Measurements from ENCODE around the gene SCARF2.

Gene SCARF2

DNA sequence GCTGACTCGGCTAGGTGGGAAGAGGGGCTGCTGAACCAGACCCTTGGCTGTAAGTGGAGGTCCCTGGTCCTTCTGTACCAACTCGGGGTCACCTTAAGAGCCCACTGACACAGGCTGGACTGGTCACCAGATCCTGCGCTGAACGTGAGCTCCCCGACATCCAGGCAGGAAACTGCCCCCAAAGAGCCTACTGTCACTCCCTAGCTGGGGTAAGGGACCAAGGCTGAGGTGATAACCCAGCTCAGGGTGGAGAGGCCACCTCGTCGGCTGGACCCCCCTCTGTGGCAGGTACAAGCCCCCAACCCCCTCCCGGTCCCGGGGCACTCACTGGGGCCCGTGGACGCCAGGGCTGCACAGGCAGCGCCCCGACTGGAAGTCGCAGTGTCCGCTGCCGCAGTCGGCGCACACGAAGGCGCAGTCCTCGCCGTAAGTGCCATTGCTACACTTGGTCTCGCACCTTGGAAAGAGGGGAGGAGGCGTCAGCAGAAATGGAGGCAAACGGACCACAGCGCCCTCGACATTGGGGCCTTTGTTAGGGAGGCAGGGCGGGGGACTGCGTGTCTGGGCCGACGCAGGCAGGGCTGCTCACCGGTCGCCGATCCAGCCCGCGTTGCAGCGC is 7.4 kb downstream of the SCARF2 start:
- Histone ChIP-seq H3K27ac (ENCODE audit: extremely low read depth, low read depth, low read length) (no peak overlapping the region), H3K36me3 (ENCODE audit: control insufficient read depth in 2 of 2, insufficient read depth in 1 of 2, low read length in 2 of 2) (peaks cover 0 to 74% of the 10 kb centered on the region in 2 experiments; a peak in 1 of 3 replicates), H3K4me1 (ENCODE audit: control insufficient read depth, insufficient read depth, low read length) (no peaks in the 10 kb centered on the region), H3K9me3 (ENCODE audit: control insufficient read depth, insufficient read depth, low read depth, low read length) (no peaks in the 10 kb centered on the region), H3K4me3 (ENCODE audit: low read depth, low read length) (no peak overlapping the region)
- TF ChIP-seq SP7 (tag by site-specific recombination; IDR thresholded peaks at IDR 0.05), result no peak
- TF ChIP-seq ZFP37 (tag by site-specific recombination; IDR thresholded peaks at IDR 0.05), result no peak
- TF ChIP-seq ZBTB48 (tag by site-specific recombination; IDR thresholded peaks at IDR 0.05), result no peak
- TF ChIP-seq, protein P1, sequence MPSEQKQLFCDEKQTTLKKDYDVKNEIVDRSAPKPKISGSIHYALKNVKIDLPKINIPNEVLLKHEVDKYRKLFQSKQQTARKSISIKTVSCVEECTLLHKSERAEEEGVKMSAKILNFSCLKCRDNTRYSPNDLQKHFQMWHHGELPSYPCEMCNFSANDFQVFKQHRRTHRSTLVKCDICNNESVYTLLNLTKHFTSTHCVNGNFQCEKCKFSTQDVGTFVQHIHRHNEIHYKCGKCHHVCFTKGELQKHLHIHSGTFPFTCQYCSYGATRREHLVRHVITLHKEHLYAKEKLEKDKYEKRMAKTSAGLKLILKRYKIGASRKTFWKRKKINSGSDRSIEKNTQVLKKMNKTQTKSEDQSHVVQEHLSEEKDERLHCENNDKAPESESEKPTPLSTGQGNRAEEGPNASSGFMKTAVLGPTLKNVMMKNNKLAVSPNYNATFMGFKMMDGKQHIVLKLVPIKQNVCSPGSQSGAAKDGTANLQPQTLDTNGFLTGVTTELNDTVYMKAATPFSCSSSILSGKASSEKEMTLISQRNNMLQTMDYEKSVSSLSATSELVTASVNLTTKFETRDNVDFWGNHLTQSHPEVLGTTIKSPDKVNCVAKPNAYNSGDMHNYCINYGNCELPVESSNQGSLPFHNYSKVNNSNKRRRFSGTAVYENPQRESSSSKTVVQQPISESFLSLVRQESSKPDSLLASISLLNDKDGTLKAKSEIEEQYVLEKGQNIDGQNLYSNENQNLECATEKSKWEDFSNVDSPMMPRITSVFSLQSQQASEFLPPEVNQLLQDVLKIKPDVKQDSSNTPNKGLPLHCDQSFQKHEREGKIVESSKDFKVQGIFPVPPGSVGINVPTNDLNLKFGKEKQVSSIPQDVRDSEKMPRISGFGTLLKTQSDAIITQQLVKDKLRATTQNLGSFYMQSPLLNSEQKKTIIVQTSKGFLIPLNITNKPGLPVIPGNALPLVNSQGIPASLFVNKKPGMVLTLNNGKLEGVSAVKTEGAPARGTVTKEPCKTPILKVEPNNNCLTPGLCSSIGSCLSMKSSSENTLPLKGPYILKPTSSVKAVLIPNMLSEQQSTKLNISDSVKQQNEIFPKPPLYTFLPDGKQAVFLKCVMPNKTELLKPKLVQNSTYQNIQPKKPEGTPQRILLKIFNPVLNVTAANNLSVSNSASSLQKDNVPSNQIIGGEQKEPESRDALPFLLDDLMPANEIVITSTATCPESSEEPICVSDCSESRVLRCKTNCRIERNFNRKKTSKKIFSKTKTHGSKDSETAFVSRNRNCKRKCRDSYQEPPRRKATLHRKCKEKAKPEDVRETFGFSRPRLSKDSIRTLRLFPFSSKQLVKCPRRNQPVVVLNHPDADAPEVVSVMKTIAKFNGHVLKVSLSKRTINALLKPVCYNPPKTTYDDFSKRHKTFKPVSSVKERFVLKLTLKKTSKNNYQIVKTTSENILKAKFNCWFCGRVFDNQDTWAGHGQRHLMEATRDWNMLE (tag by site-specific recombination; conservative IDR thresholded peaks at IDR 0.05; ENCODE audit: low read depth), result no peak
- TF ChIP-seq, protein P2, sequence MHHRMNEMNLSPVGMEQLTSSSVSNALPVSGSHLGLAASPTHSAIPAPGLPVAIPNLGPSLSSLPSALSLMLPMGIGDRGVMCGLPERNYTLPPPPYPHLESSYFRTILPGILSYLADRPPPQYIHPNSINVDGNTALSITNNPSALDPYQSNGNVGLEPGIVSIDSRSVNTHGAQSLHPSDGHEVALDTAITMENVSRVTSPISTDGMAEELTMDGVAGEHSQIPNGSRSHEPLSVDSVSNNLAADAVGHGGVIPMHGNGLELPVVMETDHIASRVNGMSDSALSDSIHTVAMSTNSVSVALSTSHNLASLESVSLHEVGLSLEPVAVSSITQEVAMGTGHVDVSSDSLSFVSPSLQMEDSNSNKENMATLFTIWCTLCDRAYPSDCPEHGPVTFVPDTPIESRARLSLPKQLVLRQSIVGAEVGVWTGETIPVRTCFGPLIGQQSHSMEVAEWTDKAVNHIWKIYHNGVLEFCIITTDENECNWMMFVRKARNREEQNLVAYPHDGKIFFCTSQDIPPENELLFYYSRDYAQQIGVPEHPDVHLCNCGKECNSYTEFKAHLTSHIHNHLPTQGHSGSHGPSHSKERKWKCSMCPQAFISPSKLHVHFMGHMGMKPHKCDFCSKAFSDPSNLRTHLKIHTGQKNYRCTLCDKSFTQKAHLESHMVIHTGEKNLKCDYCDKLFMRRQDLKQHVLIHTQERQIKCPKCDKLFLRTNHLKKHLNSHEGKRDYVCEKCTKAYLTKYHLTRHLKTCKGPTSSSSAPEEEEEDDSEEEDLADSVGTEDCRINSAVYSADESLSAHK (tag by site-specific recombination; IDR thresholded peaks at IDR 0.05), result no peak
- TF ChIP-seq ZNF76 (tag by site-specific recombination; IDR thresholded peaks at IDR 0.05; ENCODE audit: borderline replicate concordance, low read depth), result no peak
- no peak for TF ChIP-seq ZBTB7A (tag by site-specific recombination; IDR thresholded peaks at IDR 0.05; ENCODE audit: low read depth)
- TF ChIP-seq, protein P3, sequence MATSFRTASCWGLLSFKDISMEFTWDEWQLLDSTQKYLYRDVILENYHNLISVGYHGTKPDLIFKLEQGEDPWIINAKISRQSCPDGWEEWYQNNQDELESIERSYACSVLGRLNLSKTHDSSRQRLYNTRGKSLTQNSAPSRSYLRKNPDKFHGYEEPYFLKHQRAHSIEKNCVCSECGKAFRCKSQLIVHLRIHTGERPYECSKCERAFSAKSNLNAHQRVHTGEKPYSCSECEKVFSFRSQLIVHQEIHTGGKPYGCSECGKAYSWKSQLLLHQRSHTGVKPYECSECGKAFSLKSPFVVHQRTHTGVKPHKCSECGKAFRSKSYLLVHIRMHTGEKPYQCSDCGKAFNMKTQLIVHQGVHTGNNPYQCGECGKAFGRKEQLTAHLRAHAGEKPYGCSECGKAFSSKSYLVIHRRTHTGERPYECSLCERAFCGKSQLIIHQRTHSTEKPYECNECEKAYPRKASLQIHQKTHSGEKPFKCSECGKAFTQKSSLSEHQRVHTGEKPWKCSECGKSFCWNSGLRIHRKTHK (tag by site-specific recombination; IDR thresholded peaks at IDR 0.05), result no peak
- TF ChIP-seq, protein P4, sequence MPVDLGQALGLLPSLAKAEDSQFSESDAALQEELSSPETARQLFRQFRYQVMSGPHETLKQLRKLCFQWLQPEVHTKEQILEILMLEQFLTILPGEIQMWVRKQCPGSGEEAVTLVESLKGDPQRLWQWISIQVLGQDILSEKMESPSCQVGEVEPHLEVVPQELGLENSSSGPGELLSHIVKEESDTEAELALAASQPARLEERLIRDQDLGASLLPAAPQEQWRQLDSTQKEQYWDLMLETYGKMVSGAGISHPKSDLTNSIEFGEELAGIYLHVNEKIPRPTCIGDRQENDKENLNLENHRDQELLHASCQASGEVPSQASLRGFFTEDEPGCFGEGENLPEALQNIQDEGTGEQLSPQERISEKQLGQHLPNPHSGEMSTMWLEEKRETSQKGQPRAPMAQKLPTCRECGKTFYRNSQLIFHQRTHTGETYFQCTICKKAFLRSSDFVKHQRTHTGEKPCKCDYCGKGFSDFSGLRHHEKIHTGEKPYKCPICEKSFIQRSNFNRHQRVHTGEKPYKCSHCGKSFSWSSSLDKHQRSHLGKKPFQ (tag by site-specific recombination; IDR thresholded peaks at IDR 0.05), result no peak
- TF ChIP-seq ZNF658 (tag by site-specific recombination; IDR thresholded peaks at IDR 0.05), result no peak
- no peak for TF ChIP-seq WT1 (tag by site-specific recombination; IDR thresholded peaks at IDR 0.05)
- no peak for TF ChIP-seq ZNF214 (tag by site-specific recombination; IDR thresholded peaks at IDR 0.05; ENCODE audit: borderline replicate concordance)
- TF ChIP-seq ZNF530 (tag by site-specific recombination; IDR thresholded peaks at IDR 0.05; ENCODE audit: low read depth), result no peak
- TF ChIP-seq KLF1 (tag by site-specific recombination; IDR thresholded peaks at IDR 0.05), result no peak
- no peak for TF ChIP-seq ZNF2 (tag by site-specific recombination; IDR thresholded peaks at IDR 0.05)
- ChIA-PET CTCF (no interaction called here), POLR2A (no interaction called here)

Data from HEK293 (cell line).